ENCODE data around the gene SKAP1.

Gene SKAP1

GRCh38 chr17:48261297-48261880 is 168.6 kb downstream of the SKAP1 start:
- TF ChIP-seq CTCF (conservative IDR thresholded peaks at IDR 0.05), result peak; percentile 76
- no peak for TF ChIP-seq ZFX (IDR thresholded peaks at IDR 0.05)
- H3K27ac ChIP-seq, result no peak overlapping the region

GRCh38 chr17:48259694-48260291 is 170.2 kb downstream of the SKAP1 start:
- TF ChIP-seq CTCF (conservative IDR thresholded peaks at IDR 0.05) (peak; percentile 91), ZFX (IDR thresholded peaks at IDR 0.05) (no peak)
- no peak overlapping the region for H3K27ac ChIP-seq

- H3K27ac ChIP-seq, result no peak overlapping the region
- TF ChIP-seq CTCF (conservative IDR thresholded peaks at IDR 0.05), result no peak
- TF ChIP-seq ZFX (IDR thresholded peaks at IDR 0.05), result no peak
These were observed 171.7 kb downstream of the SKAP1 start for GRCh38 chr17:48258331-48258730.

- TF ChIP-seq CTCF (conservative IDR thresholded peaks at IDR 0.05), result no peak
- no peak for TF ChIP-seq ZFX (IDR thresholded peaks at IDR 0.05)
These were observed 174.3 kb downstream of the SKAP1 start for GRCh38 chr17:48255759-48256158.

GRCh38 chr17:48254896-48255295 is 175.1 kb downstream of the SKAP1 start:
- TF ChIP-seq ZFX (IDR thresholded peaks at IDR 0.05), result no peak
- no peak for TF ChIP-seq CTCF (conservative IDR thresholded peaks at IDR 0.05)
- H3K27ac ChIP-seq, result no peak overlapping the region

More at GRCh38 chr17:48255759-48256158, 174.3 kb downstream of the SKAP1 start:
- H3K27ac ChIP-seq, result no peak overlapping the region

GRCh38 chr17:48253975-48254374 is 176.0 kb downstream of the SKAP1 start:
- TF ChIP-seq CTCF (conservative IDR thresholded peaks at IDR 0.05) (no peak), ZFX (IDR thresholded peaks at IDR 0.05) (no peak)
- H3K27ac ChIP-seq, result no peak overlapping the region

GRCh38 chr17:48251950-48252349 is 178.1 kb downstream of the SKAP1 start:
- no peak overlapping the region for H3K27ac ChIP-seq
- TF ChIP-seq CTCF (conservative IDR thresholded peaks at IDR 0.05) (no peak), ZFX (IDR thresholded peaks at IDR 0.05) (no peak)

All from C4-2B (cell line).